Measurements from ENCODE around the gene RHEB.
"Not testable (repeated sequence)": the region's sequence is repeated elsewhere in the genome, so short reads cannot be mapped to it uniquely, and the experiment has no call there.

RHEB gene

GRCh38 chr7:151524845-151525244 lies 5.2 kb upstream of the RHEB start:
- Histone ChIP-seq H3K4me1 (ENCODE audit: insufficient read depth, low read length) (no peaks in the 10 kb centered on the region), H3K27me3 (ENCODE audit: insufficient read depth, low read length) (no peaks in the 10 kb centered on the region), H3K9me3 (ENCODE audit: insufficient read depth, low read depth, low read length) (peaks cover 3% of the 10 kb centered on the region; the same call in 1 of the 2 replicates), H3K4me3 (ENCODE audit: low read length) (no peak overlapping the region), H3K36me3 (ENCODE audit: insufficient read depth, low read length) (no peaks in the 10 kb centered on the region), H3K27ac (ENCODE audit: low read depth, low read length) (no peak overlapping the region), H3K9ac (ENCODE audit: low read depth, low read length) (no peak overlapping the region)
- 96% methylated on average over 2 of the region's 2 CpGs for WGBS

DNA sequence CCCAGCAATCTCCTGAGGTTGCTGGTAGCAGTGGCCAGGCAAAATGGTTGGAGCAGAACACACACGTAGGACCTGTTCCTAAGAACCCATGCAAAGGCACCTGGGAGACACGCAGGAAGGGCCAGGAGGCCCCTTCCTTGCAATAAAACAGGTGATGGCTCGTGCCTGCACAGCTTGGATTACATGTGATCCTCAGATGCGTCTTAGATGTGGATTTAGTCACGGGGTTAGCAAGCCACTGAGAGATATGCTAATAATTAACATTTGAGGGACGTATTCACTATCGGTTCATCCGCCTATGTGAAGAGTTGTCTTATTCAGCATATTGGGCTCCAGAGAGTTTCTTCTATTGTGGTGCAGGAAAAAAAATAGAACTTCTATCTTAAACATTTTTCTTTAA lies 4.6 kb upstream of the RHEB start:
- Histone ChIP-seq H3K9me3 (ENCODE audit: insufficient read depth, low read depth, low read length) (no peaks in the 10 kb centered on the region), H3K27me3 (ENCODE audit: insufficient read depth, low read length) (no peaks in the 10 kb centered on the region), H3K4me3 (ENCODE audit: low read length) (no peak overlapping the region), H3K9ac (ENCODE audit: low read depth, low read length) (no peak overlapping the region), H3K4me1 (ENCODE audit: insufficient read depth, low read length) (no peaks in the 10 kb centered on the region), H3K36me3 (ENCODE audit: insufficient read depth, low read length) (no peaks in the 10 kb centered on the region), H3K27ac (ENCODE audit: low read depth, low read length) (no peak overlapping the region)
- 95% methylated on average over 8 of the region's 8 CpGs for WGBS

GRCh38 chr7:151520419-151521261 lies 945 bp upstream of the RHEB start:
- Histone ChIP-seq H3K4me1 (ENCODE audit: insufficient read depth, low read length) (peaks cover 7% of the 10 kb centered on the region; the same call in 1 of the 2 replicates), H3K36me3 (ENCODE audit: insufficient read depth, low read length) (no peaks in the 10 kb centered on the region), H3K4me3 (ENCODE audit: low read length) (peak overlapping the region; percentile 41), H3K9ac (ENCODE audit: low read depth, low read length) (peak overlapping the region; percentile 55; the same call in 1 of the 2 replicates), H3K27ac (ENCODE audit: low read depth, low read length) (peak overlapping the region; percentile 76; the same call in 1 of the 2 replicates), H3K27me3 (ENCODE audit: insufficient read depth, low read length) (no peaks in the 10 kb centered on the region), H3K9me3 (ENCODE audit: insufficient read depth, low read depth, low read length) (no peaks in the 10 kb centered on the region)
- 94% methylated on average over 52 of the region's 55 CpGs for WGBS

DNA sequence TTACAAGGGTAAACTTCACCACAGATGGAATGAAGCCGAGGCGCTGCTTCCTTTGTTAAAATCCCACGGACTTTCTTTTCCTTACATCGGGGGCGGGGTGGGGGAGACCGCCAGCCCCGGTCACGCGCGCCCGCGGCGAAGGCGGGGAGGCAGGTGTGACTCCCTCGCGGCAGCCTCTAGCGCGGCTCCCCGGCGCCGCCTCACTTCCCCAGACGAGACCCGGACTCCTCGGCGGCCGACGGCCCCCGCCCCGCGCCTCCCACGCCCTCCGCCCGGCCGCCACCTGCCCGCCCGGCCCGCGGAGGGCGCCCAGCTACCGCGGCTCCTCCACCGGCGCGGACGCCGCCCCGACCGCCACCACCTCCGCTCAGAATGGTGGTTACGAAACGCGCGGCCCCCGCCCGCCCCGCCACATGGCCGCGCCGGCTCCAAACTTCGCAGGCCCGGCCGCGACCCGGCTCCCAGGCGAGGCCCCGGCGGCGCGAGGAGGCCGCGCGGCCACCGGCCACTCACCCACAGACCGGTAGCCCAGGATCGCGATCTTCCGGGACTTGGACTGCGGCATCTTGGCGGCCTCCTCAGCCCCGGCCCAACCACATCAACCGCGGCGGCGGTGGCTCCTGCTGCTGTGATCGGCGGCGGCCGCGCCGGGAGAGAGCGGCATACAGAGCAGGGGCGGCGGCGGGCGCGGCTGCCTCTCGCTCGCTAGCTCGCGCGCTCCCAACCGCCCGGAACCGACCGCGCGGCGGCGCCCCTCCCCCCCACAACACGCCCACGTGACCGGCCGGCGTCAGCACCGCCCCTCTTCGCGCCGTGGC lies 539 bp downstream of the RHEB start:
- not testable (repeated sequence) for H3K27me3 ChIP-seq (ENCODE audit: insufficient read depth, low read length); H3K9me3 ChIP-seq (ENCODE audit: insufficient read depth, low read depth, low read length); H3K4me1 ChIP-seq (ENCODE audit: insufficient read depth, low read length); H3K36me3 ChIP-seq (ENCODE audit: insufficient read depth, low read length)
- Histone ChIP-seq H3K9ac (ENCODE audit: low read depth, low read length) (peak overlapping the region; percentile 96), H3K27ac (ENCODE audit: low read depth, low read length) (peak overlapping the region; percentile 97; the same call in 1 of the 2 replicates), H3K4me3 (ENCODE audit: low read length) (peak overlapping the region; percentile 96)
- WGBS: under 1% methylated on average over 91 of the region's 118 CpGs

DNA sequence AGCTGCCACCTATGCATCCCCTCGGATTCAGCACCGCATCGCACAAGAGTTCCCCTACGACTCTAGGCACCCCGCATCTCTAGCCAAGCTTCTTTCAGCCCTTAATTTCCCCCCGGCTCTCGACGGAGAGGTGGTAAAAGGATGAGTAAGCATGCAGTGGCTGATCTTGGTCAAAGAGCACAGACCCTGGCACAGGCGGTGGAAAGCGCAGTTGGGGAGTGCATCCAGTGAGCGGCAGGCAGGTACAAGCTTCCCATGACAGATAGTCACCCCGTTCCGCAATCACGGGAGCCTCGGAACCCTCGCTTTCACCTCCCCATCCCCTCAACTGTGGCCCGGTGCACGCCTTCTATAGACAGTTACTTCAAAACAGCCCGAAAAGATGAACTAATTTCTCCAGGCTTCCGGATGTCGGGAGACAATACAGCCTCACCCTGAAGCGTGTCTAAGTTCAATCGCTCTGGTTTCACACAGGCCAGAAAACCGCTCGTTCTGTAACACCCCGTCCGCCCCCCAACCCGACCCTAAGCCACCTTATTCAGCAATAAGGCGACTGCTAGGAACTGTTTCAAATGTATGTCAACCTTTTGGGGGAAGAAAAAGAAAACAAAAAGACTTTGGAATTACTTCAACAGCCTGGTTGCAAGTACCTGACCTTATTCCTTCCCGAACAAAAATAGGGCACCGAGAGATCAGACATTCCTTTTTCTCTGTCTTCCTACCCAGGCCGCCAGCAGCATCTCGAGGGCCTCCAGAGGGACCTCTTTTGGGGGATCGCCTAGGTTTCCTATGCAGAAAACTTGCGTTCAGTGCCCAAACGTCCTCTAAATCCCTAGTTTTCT lies 1.4 kb downstream of the RHEB start:
- peak overlapping the region; percentile 97; the same call in 1 of the 2 replicates for H3K27ac ChIP-seq (ENCODE audit: low read depth, low read length)
- H3K9me3 ChIP-seq (ENCODE audit: insufficient read depth, low read depth, low read length): no peaks in the 10 kb centered on the region
- H3K4me1 ChIP-seq (ENCODE audit: insufficient read depth, low read length): peaks cover 7% of the 10 kb centered on the region; the same call in 1 of the 2 replicates
- no peaks in the 10 kb centered on the region for H3K36me3 ChIP-seq (ENCODE audit: insufficient read depth, low read length)
- peak overlapping the region; percentile 96 for H3K9ac ChIP-seq (ENCODE audit: low read depth, low read length)
- WGBS: 1% methylated on average over 36 of the region's 36 CpGs
- no peaks in the 10 kb centered on the region for H3K27me3 ChIP-seq (ENCODE audit: insufficient read depth, low read length)
- H3K4me3 ChIP-seq (ENCODE audit: low read length): peak overlapping the region; percentile 96

DNA sequence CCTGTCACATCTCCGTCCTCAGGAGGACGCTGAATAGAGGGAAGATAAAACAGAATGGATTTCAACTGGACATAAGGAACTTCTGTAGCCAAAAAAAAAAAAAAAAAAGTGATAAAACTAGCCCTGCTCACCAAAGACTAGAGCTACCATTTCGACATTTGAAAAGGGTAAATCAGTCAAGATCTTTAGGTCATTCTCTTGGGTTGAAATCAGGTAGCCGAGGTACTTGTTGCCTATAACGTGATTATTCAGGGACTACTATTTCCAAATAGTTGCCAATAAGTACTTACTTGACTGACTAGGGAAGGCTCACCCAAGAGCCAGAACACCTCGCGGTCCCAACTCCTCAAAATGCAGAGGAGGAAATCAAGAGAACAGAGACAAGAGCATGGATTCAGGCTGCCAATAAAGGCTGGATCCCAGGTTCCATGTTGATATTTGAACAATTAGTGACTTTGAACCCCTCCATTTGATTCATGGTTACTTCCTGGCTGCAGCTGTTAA lies 2.0 kb downstream of the RHEB start:
- H3K9ac ChIP-seq (ENCODE audit: low read depth, low read length): peak overlapping the region; percentile 96
- no peaks in the 10 kb centered on the region for H3K36me3 ChIP-seq (ENCODE audit: insufficient read depth, low read length)
- no peak overlapping the region for H3K27ac ChIP-seq (ENCODE audit: low read depth, low read length)
- peak overlapping the region; percentile 96 for H3K4me3 ChIP-seq (ENCODE audit: low read length)
- 56% methylated on average over 7 of the region's 7 CpGs for WGBS
- H3K27me3 ChIP-seq (ENCODE audit: insufficient read depth, low read length): no peaks in the 10 kb centered on the region
- peaks cover 10% of the 10 kb centered on the region for H3K4me1 ChIP-seq (ENCODE audit: insufficient read depth, low read length)
- H3K9me3 ChIP-seq (ENCODE audit: insufficient read depth, low read depth, low read length): no peaks in the 10 kb centered on the region

- Histone ChIP-seq H3K4me3 (ENCODE audit: low read length) (no peak overlapping the region), H3K9me3 (ENCODE audit: insufficient read depth, low read depth, low read length) (no peaks in the 10 kb centered on the region), H3K36me3 (ENCODE audit: insufficient read depth, low read length) (no peaks in the 10 kb centered on the region), H3K27ac (ENCODE audit: low read depth, low read length) (no peak overlapping the region), H3K4me1 (ENCODE audit: insufficient read depth, low read length) (peaks cover 20% of the 10 kb centered on the region), H3K9ac (ENCODE audit: low read depth, low read length) (no peak overlapping the region), H3K27me3 (ENCODE audit: insufficient read depth, low read length) (no peaks in the 10 kb centered on the region)
Measured at GRCh38 chr7:151515276-151515565, 4.5 kb downstream of the RHEB start.

GRCh38 chr7:151514461-151515275 lies 5.0 kb downstream of the RHEB start:
- Histone ChIP-seq H3K27ac (ENCODE audit: low read depth, low read length) (no peak overlapping the region), H3K9ac (ENCODE audit: low read depth, low read length) (no peak overlapping the region), H3K9me3 (ENCODE audit: insufficient read depth, low read depth, low read length) (no peaks in the 10 kb centered on the region), H3K27me3 (ENCODE audit: insufficient read depth, low read length) (no peaks in the 10 kb centered on the region), H3K4me3 (ENCODE audit: low read length) (no peak overlapping the region), H3K4me1 (ENCODE audit: insufficient read depth, low read length) (peaks cover 25% of the 10 kb centered on the region), H3K36me3 (ENCODE audit: insufficient read depth, low read length) (no peaks in the 10 kb centered on the region)
- WGBS: 94% methylated on average over 4 of the region's 6 CpGs

GRCh38 chr7:151513133-151513532 lies 6.6 kb downstream of the RHEB start:
- Histone ChIP-seq H3K4me1 (ENCODE audit: insufficient read depth, low read length) (peaks cover 38% of the 10 kb centered on the region), H3K9me3 (ENCODE audit: insufficient read depth, low read depth, low read length) (no peaks in the 10 kb centered on the region), H3K36me3 (ENCODE audit: insufficient read depth, low read length) (no peaks in the 10 kb centered on the region), H3K4me3 (ENCODE audit: low read length) (no peak overlapping the region), H3K27ac (ENCODE audit: low read depth, low read length) (no peak overlapping the region), H3K27me3 (ENCODE audit: insufficient read depth, low read length) (no peaks in the 10 kb centered on the region), H3K9ac (ENCODE audit: low read depth, low read length) (no peak overlapping the region)
- WGBS: 94% methylated on average over 1 of the region's 1 CpG

DNA sequence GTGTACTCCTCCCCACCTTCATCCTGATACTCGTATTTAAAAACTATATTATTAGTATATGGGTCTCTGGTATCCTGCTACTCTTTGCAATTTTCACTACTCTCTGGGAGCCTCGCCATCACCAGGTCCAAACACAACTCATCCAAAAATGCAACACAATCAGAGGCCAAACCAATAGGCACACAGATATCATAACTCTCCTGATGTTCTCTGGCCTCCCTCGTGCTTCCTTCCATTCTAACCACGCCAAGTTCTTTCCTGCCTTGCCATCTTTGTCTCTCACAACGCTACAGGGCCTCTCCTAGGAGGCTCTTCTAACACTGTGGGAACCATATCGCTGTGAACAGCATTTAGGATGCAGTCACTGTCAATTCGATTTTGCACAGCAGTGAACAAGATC lies 7.3 kb downstream of the RHEB start:
- Histone ChIP-seq H3K36me3 (ENCODE audit: insufficient read depth, low read length) (no peaks in the 10 kb centered on the region), H3K9ac (ENCODE audit: low read depth, low read length) (no peak overlapping the region), H3K27ac (ENCODE audit: low read depth, low read length) (no peak overlapping the region), H3K4me1 (ENCODE audit: insufficient read depth, low read length) (peaks cover 37% of the 10 kb centered on the region), H3K9me3 (ENCODE audit: insufficient read depth, low read depth, low read length) (no peaks in the 10 kb centered on the region), H3K27me3 (ENCODE audit: insufficient read depth, low read length) (no peaks in the 10 kb centered on the region), H3K4me3 (ENCODE audit: low read length) (no peak overlapping the region)
- WGBS: 88% methylated on average over 6 of the region's 7 CpGs
